DOHH2 (cell line): Measurements from ENCODE around the gene PRRG3.

Experiments used
- H3F3A ChIP-seq: fragments of 200-600 bp; sonication (generic), shearing (Covaris generic); 2 replicates; pipeline ENCODE4 v1.6.0; 2016; ENCODE audit warnings: antibody characterized with exemption, mild to moderate bottlenecking; ENCODE audit not compliant: control insufficient read depth, insufficient read depth
- H3K27ac ChIP-seq: fragments of 200-600 bp; sonication (generic); 2 replicates; pipeline ENCODE4 v1.5.1; 2014; ENCODE audit warnings: low read depth, mild to moderate bottlenecking, low read length, moderate library complexity
- H3K27me3 ChIP-seq: fragments of 200-600 bp; sonication (generic); 2 replicates; pipeline ENCODE4 v1.6.1; 2014; ENCODE audit warnings: mild to moderate bottlenecking, low read length, mixed read lengths; ENCODE audit not compliant: control insufficient read depth
- H3K36me3 ChIP-seq: fragments of 200-600 bp; sonication (generic); 2 replicates; pipeline ENCODE4 v1.6.1; 2014; ENCODE audit warnings: mild to moderate bottlenecking, low read length, moderate library complexity, mixed read lengths; ENCODE audit not compliant: control insufficient read depth
- H3K4me1 ChIP-seq: fragments of 200-600 bp; sonication (generic); 2 replicates; pipeline ENCODE4 v1.6.1; 2014; ENCODE audit warnings: mild to moderate bottlenecking, low read length, mixed read lengths; ENCODE audit not compliant: control insufficient read depth
- H3K4me2 ChIP-seq: fragments of 200-600 bp; sonication (generic); 2 replicates; pipeline ENCODE4 v1.6.0; 2014; ENCODE audit warnings: mild to moderate bottlenecking, low read length, moderate library complexity
- H3K4me3 ChIP-seq: fragments of 200-600 bp; sonication (generic); 2 replicates; pipeline ENCODE4 v1.5.1; 2014; ENCODE audit warnings: mild to moderate bottlenecking, low read length, mixed read lengths
- H3K79me2 ChIP-seq: fragments of 200-600 bp; sonication (generic); 2 replicates; pipeline ENCODE4 v1.6.1; 2014; ENCODE audit warnings: mild to moderate bottlenecking, low read length, mixed read lengths; ENCODE audit not compliant: control insufficient read depth
- H3K9me2 ChIP-seq: fragments of 200-600 bp; sonication (generic); replicated peaks from 2 replicates; pipeline ENCODE4 v1.6.1; 2014; ENCODE audit warnings: mild to moderate bottlenecking, low read length, mixed read lengths; ENCODE audit not compliant: control insufficient read depth
- H3K9me3 ChIP-seq: fragments of 200-600 bp; sonication (generic); 2 replicates; pipeline ENCODE4 v1.6.1; 2014; ENCODE audit warnings: antibody characterized with exemption, low read length, mixed read lengths; ENCODE audit not compliant: control insufficient read depth, insufficient read depth
- H4K20me1 ChIP-seq: fragments of 200-600 bp; sonication (generic); 2 replicates; pipeline ENCODE4 v1.6.0; 2014; ENCODE audit warnings: low read depth, mild to moderate bottlenecking, antibody characterized with exemption, low read length, moderate library complexity; ENCODE audit not compliant: control insufficient read depth, insufficient read depth
- EZH2phosphoT487 ChIP-seq: fragments of 200-600 bp; sonication (generic); IDR thresholded peaks from 2 replicates; pipeline ENCODE4 v1.6.1; 2017; ENCODE audit warnings: borderline replicate concordance, mild to moderate bottlenecking, antibody characterized with exemption, low read length, moderate library complexity, mixed read lengths
- TF ChIP-seq, protein P1 (sequence below): fragments of 200-600 bp; sonication (generic); IDR thresholded peaks from one replicate; pipeline ENCODE4 v1.5.1; 2014; ENCODE audit warnings: antibody characterized with exemption, mild to moderate bottlenecking, low read depth, low read length; ENCODE audit not compliant: poor library complexity, severe bottlenecking

PRRG3 gene

DNA sequence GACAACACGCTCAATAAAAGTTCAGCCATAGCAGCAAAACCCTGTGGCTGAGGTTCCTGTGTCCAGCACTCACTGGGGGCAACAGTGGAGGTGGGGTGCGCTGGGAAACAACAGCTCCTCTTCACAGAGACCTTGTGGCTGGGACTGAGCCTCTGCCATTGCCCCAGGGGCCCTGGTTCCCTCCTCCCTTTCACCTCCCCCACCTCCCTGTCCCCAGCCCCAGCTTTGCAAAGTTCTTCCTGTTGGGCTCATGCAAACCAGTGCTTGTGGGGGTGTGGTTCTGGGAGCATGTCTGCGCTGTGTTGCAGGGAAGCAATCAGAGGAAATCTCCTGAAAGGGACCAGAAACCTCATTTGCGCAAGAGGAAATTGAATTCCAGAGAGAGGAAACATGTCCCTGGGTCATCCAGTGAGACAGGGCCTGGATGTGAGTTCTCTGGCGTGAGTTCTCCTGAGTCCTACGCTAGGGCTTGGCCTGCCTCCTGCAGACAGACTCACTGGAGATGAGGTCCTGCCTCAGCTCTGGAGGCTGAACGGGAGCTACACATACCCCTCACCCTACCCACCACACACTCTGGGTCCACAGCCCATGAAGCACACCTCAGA, 28.0 kb downstream of the PRRG3 start:
- Histone ChIP-seq H3K9me2 (no peaks in the 10 kb centered on the region), H3K4me2 (no peak overlapping the region), H4K20me1 (no peaks in the 10 kb centered on the region), H3F3A (no peaks in the 10 kb centered on the region), H3K36me3 (no peaks in the 10 kb centered on the region), H3K4me1 (no peaks in the 10 kb centered on the region), H3K27me3 (no peaks in the 10 kb centered on the region), H3K79me2 (no peaks in the 10 kb centered on the region), H3K9me3 (no peaks in the 10 kb centered on the region), H3K27ac (no peak overlapping the region), H3K4me3 (no peak overlapping the region)
- no peak for TF ChIP-seq EZH2phosphoT487
- TF ChIP-seq, protein P1, sequence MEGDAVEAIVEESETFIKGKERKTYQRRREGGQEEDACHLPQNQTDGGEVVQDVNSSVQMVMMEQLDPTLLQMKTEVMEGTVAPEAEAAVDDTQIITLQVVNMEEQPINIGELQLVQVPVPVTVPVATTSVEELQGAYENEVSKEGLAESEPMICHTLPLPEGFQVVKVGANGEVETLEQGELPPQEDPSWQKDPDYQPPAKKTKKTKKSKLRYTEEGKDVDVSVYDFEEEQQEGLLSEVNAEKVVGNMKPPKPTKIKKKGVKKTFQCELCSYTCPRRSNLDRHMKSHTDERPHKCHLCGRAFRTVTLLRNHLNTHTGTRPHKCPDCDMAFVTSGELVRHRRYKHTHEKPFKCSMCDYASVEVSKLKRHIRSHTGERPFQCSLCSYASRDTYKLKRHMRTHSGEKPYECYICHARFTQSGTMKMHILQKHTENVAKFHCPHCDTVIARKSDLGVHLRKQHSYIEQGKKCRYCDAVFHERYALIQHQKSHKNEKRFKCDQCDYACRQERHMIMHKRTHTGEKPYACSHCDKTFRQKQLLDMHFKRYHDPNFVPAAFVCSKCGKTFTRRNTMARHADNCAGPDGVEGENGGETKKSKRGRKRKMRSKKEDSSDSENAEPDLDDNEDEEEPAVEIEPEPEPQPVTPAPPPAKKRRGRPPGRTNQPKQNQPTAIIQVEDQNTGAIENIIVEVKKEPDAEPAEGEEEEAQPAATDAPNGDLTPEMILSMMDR, result no peak

DNA sequence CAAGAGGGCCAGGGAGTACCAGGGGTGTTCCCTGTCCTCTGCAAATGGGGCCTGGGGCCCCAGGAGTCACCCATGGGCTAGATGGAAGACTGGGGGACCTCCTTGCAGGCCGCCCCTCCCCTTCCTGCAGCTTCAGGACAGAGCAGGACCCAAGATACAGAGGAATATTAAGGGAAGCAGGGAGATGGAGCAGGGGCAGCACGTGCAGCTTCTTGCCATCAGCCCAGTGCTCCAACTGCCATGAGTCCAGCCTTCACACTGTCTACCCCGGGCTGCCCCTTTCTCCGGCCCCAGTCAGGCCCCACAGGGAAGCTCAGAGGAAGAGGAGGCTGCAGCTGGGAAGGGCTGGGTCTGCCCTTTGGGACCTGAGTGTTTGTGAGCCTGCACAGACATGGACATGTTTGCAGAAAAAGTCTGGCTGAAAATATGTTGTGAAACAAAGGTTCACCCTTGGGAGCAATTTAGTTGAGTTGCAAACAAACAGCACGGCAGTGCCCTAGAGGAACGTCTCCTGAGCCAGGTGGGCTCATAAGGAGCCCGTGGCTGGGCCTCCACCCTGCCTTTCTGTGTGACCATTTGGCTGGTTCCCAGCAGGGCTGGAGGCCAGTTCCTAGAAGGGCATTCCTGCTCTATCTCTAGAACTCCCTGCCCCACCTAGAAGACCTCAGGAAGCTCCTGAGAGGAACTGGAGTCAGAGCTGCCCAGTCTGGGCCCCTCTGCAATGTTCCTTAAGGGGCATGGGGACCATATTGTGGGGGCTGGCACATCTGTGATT, 29.5 kb downstream of the PRRG3 start:
- no peak for TF ChIP-seq EZH2phosphoT487
- TF ChIP-seq, protein P1, result no peak
- H3K27ac ChIP-seq, result no peak overlapping the region
- no peaks in the 10 kb centered on the region for H3K4me1 ChIP-seq
- no peaks in the 10 kb centered on the region for H4K20me1 ChIP-seq
- no peaks in the 10 kb centered on the region for H3K79me2 ChIP-seq
- H3K4me2 ChIP-seq, result no peak overlapping the region
- H3K27me3 ChIP-seq, result no peaks in the 10 kb centered on the region
- no peaks in the 10 kb centered on the region for H3K9me3 ChIP-seq
- no peaks in the 10 kb centered on the region for H3F3A ChIP-seq
- no peaks in the 10 kb centered on the region for H3K36me3 ChIP-seq
- H3K4me3 ChIP-seq, result no peak overlapping the region
- H3K9me2 ChIP-seq, result no peaks in the 10 kb centered on the region

DNA sequence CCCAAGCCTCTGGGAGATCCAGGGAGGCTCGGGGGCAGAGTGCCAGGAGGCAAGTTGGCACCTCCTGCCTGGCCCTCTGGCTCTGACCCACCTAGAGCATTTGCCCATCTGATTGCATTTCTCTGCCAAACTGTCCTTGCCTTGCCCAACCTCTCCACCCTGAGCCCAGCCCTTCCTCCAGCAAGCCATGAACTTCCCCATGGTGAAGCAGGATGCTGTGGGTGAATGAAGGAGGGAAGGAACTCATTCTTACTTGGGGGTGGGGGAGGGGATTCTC, 30.0 kb downstream of the PRRG3 start:
- no peaks in the 10 kb centered on the region for H3K27me3 ChIP-seq
- no peaks in the 10 kb centered on the region for H3K4me1 ChIP-seq
- TF ChIP-seq EZH2phosphoT487, result no peak
- TF ChIP-seq, protein P1, result no peak
- no peaks in the 10 kb centered on the region for H3K9me2 ChIP-seq
- H3K4me2 ChIP-seq, result no peak overlapping the region
- no peak overlapping the region for H3K4me3 ChIP-seq
- H4K20me1 ChIP-seq, result no peaks in the 10 kb centered on the region
- no peaks in the 10 kb centered on the region for H3K9me3 ChIP-seq
- no peak overlapping the region for H3K27ac ChIP-seq
- no peaks in the 10 kb centered on the region for H3F3A ChIP-seq
- H3K36me3 ChIP-seq, result no peaks in the 10 kb centered on the region
- H3K79me2 ChIP-seq, result no peaks in the 10 kb centered on the region
